Measurements from ENCODE around the gene GBP6. TPM values are rescaled to one million over a fixed set of nuclear protein-coding genes. Genes with fewer than 3 reads are reported as not detected.

The GBP6 gene
- total RNA-seq, 2 experiments from 2014 or later: not detected

DNA sequence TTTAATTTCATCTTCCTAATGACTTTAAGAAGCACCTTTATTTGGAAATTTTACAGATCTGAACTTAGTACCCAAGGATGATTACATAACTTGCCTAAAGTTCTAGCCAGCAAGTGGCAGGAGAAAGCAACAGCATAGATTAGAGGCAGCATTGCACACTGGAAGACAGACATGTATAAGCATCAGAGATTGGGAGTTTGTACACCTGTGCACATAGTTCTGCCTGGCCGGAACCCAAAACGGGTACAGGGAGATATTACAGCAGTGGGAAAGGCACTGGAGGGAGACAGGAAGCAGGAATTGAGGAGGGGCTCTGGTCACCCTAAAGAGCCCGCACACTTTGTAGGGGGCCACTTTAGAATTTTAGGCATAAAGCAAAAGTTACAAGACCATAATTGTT lies 19.3 kb downstream of the GBP6 start:
- no peak overlapping the region for H3K4me3 ChIP-seq (ENCODE audit: low read depth, low read length, poor library complexity, severe bottlenecking)
- H3K36me3 ChIP-seq (ENCODE audit: insufficient read depth, low read length): no peaks in the 10 kb centered on the region
- no peak overlapping the region for H3K27ac ChIP-seq (ENCODE audit: low read depth, low read length, poor library complexity, severe bottlenecking)
- H3K4me2 ChIP-seq (ENCODE audit: low read length): no peak overlapping the region
- ChIA-PET POLR2A (interaction anchor here (0.6 kb wide), 1 partner anchor 59 kb away, joined by 3 read pairs; no protein-coding TSS in a partner anchor), CTCF (ENCODE audit: unreplicated experiment) (no interaction called here)
- H2AFZ ChIP-seq (ENCODE audit: low read length): no peak overlapping the region
- no peaks in the 10 kb centered on the region for H4K20me1 ChIP-seq (ENCODE audit: insufficient read depth, low read length)
- TF ChIP-seq, protein P1, sequence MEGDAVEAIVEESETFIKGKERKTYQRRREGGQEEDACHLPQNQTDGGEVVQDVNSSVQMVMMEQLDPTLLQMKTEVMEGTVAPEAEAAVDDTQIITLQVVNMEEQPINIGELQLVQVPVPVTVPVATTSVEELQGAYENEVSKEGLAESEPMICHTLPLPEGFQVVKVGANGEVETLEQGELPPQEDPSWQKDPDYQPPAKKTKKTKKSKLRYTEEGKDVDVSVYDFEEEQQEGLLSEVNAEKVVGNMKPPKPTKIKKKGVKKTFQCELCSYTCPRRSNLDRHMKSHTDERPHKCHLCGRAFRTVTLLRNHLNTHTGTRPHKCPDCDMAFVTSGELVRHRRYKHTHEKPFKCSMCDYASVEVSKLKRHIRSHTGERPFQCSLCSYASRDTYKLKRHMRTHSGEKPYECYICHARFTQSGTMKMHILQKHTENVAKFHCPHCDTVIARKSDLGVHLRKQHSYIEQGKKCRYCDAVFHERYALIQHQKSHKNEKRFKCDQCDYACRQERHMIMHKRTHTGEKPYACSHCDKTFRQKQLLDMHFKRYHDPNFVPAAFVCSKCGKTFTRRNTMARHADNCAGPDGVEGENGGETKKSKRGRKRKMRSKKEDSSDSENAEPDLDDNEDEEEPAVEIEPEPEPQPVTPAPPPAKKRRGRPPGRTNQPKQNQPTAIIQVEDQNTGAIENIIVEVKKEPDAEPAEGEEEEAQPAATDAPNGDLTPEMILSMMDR (conservative IDR thresholded peaks at IDR 0.05; ENCODE audit: low read length): no peak
- no peak for TF ChIP-seq EZH2phosphoT487 (IDR thresholded peaks at IDR 0.05; ENCODE audit: borderline replicate concordance, low read depth, low read length)
- no peaks in the 10 kb centered on the region for H3K4me1 ChIP-seq (ENCODE audit: insufficient read depth, low read length, poor library complexity, severe bottlenecking)
- H3K9me3 ChIP-seq (ENCODE audit: low read length): no peaks in the 10 kb centered on the region
- no TSS peak for BruUV-seq (replicated peaks)
- no peaks in the 10 kb centered on the region for H3K79me2 ChIP-seq (ENCODE audit: insufficient read depth, low read depth, low read length)
- intact Hi-C loops (cut with micrococcal nuclease; ENCODE audit: unreplicated experiment): no loop called here
- no peak for DNase-seq (ENCODE audit: low spot score)
- no peaks in the 10 kb centered on the region for H3K9me2 ChIP-seq (ENCODE audit: insufficient read depth, low read length)

DNA sequence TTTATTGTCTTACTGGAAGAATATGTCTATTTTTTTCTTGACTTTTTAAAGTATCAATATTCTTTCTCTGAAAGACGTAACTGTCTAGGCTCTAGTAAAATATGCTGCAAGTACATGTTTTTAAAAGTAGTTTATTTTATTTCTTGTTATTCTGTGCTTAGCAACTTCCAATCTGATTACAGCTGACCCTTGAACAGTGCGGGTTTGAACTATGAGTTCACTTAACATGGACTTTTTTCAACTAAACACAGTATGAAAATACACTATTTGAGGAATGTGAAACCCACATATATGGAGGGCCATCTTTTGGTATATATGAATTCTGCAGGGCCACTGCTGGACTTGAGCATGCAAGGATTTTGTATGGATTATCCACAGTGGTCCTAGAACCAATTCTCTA lies 26.8 kb downstream of the GBP6 start:
- no peak overlapping the region for H3K27ac ChIP-seq (ENCODE audit: low read depth, low read length, poor library complexity, severe bottlenecking)
- no peaks in the 10 kb centered on the region for H3K36me3 ChIP-seq (ENCODE audit: insufficient read depth, low read length)
- no peak for DNase-seq (ENCODE audit: low spot score)
- H3K4me2 ChIP-seq (ENCODE audit: low read length): no peak overlapping the region
- BruUV-seq (replicated peaks): no TSS peak
- no peak overlapping the region for H2AFZ ChIP-seq (ENCODE audit: low read length)
- CTCF ChIA-PET (ENCODE audit: unreplicated experiment): no interaction called here
- intact Hi-C loops (cut with micrococcal nuclease; ENCODE audit: unreplicated experiment): no loop called here
- POLR2A ChIA-PET: no interaction called here
- no peaks in the 10 kb centered on the region for H4K20me1 ChIP-seq (ENCODE audit: insufficient read depth, low read length)
- TF ChIP-seq EZH2phosphoT487 (IDR thresholded peaks at IDR 0.05; ENCODE audit: borderline replicate concordance, low read depth, low read length): no peak
- TF ChIP-seq, protein P1 (conservative IDR thresholded peaks at IDR 0.05; ENCODE audit: low read length): no peak
- H3K4me3 ChIP-seq (ENCODE audit: low read depth, low read length, poor library complexity, severe bottlenecking): no peak overlapping the region
- H3K79me2 ChIP-seq (ENCODE audit: insufficient read depth, low read depth, low read length): no peaks in the 10 kb centered on the region
- H3K9me3 ChIP-seq (ENCODE audit: low read length): no peaks in the 10 kb centered on the region
- no peaks in the 10 kb centered on the region for H3K9me2 ChIP-seq (ENCODE audit: insufficient read depth, low read length)
- no peaks in the 10 kb centered on the region for H3K4me1 ChIP-seq (ENCODE audit: insufficient read depth, low read length, poor library complexity, severe bottlenecking)

DNA sequence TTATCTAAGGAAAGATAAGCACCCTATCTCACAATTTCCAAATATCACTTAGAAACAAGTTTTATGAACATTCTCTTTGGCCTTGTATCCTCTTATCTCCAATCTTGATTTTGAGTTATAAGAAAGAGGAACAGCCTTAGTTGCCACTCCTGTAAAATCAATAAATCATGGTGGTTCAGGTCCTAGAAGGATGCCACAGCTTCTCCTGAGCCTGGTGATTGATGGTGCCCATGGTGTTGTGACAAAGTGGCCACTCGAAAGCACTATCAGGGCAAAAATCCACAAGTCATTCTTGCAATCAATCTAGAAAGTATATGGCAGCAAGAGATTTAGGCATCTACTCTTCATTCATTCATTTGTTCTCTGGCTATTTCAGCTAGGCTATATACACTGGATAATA lies 27.8 kb downstream of the GBP6 start:
- no peaks in the 10 kb centered on the region for H3K9me3 ChIP-seq (ENCODE audit: low read length)

More for the DNA sequence above, 27.8 kb downstream of the GBP6 start:
- no peak for DNase-seq (ENCODE audit: low spot score)
- intact Hi-C loops (cut with micrococcal nuclease; ENCODE audit: unreplicated experiment): no loop called here
- no peak for TF ChIP-seq EZH2phosphoT487 (IDR thresholded peaks at IDR 0.05; ENCODE audit: borderline replicate concordance, low read depth, low read length)
- TF ChIP-seq, protein P1 (conservative IDR thresholded peaks at IDR 0.05; ENCODE audit: low read length): no peak
- Histone ChIP-seq H3K36me3 (ENCODE audit: insufficient read depth, low read length) (no peaks in the 10 kb centered on the region), H3K4me2 (ENCODE audit: low read length) (no peak overlapping the region), H3K4me1 (ENCODE audit: insufficient read depth, low read length, poor library complexity, severe bottlenecking) (no peaks in the 10 kb centered on the region), H3K4me3 (ENCODE audit: low read depth, low read length, poor library complexity, severe bottlenecking) (no peak overlapping the region), H3K27ac (ENCODE audit: low read depth, low read length, poor library complexity, severe bottlenecking) (no peak overlapping the region), H3K79me2 (ENCODE audit: insufficient read depth, low read depth, low read length) (no peaks in the 10 kb centered on the region), H2AFZ (ENCODE audit: low read length) (no peak overlapping the region), H3K9me2 (ENCODE audit: insufficient read depth, low read length) (no peaks in the 10 kb centered on the region), H4K20me1 (ENCODE audit: insufficient read depth, low read length) (no peaks in the 10 kb centered on the region)
- no TSS peak for BruUV-seq (replicated peaks)
- ChIA-PET CTCF (ENCODE audit: unreplicated experiment) (no interaction called here), POLR2A (interaction anchor here (0.6 kb wide), 1 partner anchor 721 kb away, joined by 3 read pairs; no protein-coding TSS in a partner anchor)

Measured in OCI-LY7 (cell line).